NB4 (cell line): ENCODE results near the gene IMMP2L.

ENCODE experiments used
- CTCF ChIP-seq: IDR thresholded peaks from one replicate; pipeline ENCODE4 v1.5.1; 2012; ENCODE audit warnings: low read depth, low read length
- MYC ChIP-seq: IDR thresholded peaks from 2 replicates; pipeline ENCODE4 v1.6.1; 2011; ENCODE audit warnings: low read depth, low read length
- POLR2A ChIP-seq: IDR thresholded peaks from 2 replicates; pipeline ENCODE4 v1.6.1; 2011; ENCODE audit warnings: mild to moderate bottlenecking; ENCODE audit not compliant: insufficient read length; ENCODE audit errors: extremely low read depth
- TF ChIP-seq, protein P1 (sequence below): IDR thresholded peaks from 2 replicates; pipeline ENCODE4 v1.6.1; 2011; ENCODE audit warnings: low read depth, low read length

DNA sequence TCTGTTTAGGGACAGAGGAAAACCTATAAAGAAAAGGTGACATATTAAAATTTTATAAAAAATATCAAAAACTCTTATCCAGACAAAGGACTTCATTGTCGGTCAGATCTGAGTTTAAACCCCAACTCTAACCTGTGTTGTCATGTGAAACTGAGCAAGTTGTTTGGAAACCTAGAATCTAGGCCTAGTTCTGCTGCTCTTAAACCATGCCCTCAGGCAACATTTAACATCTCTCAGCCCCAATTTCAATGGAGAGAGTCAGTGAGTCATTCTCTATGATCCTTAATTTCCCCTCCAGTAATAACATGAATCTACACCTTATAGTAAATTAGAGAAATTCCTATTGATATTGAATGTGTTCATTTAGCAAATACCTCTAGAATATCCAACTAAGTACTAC is 192.3 kb downstream of the IMMP2L start:
- TF ChIP-seq CTCF, result no peak
- no peak for TF ChIP-seq POLR2A
- TF ChIP-seq MYC, result no peak
- TF ChIP-seq, protein P1, sequence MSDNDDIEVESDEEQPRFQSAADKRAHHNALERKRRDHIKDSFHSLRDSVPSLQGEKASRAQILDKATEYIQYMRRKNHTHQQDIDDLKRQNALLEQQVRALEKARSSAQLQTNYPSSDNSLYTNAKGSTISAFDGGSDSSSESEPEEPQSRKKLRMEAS, result no peak
